Measurements from ENCODE around the gene COL26A1. TPM values are rescaled to one million over a fixed set of nuclear protein-coding genes. Genes with fewer than 3 reads are reported as not detected.

COL26A1 gene
- total and polyA plus RNA-seq, 2 of the 4 experiments (the other 2 are of a cell fraction) = not detected

DNA sequence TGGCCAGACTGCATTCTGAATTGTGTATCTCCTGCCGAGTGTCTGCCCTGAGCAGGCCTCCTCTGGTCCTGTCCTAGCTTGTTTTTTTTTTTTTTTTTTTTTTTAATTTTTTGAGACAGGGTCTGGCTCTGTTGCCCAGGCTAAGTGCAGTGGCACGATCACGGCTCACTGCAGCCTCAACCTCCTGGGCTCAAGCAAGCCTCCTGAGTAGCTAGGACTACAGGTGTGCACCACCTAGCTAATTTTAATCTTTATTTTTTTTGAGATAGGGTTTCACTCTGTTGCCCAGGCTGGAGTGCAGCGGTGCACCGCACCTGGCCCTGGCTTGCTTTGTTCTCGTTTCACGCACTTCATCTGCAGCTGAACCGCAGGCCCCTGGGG lies 23.5 kb downstream of the COL26A1 start:
- Histone ChIP-seq H3K14ac (replicated peaks; ENCODE audit: low read depth, low read length) (no peak overlapping the region), H4K20me1 (ENCODE audit: insufficient read depth, low read length) (no peaks in the 10 kb centered on the region), H3K4me3 (ENCODE audit: insufficient read depth, low read depth, low read length) (no peak overlapping the region), H3K4me1 (ENCODE audit: control insufficient read depth, insufficient read depth, low read length) (no peaks in the 10 kb centered on the region; the same call in 1 of the 2 replicates), H2BK120ac (ENCODE audit: low read depth, low read length) (no peak overlapping the region), H3K9me1 (ENCODE audit: insufficient read depth, low read length) (0 out of 2 replicates have a peak, but pooled peaks cover 3% of the 10 kb centered on the region), H4K91ac (ENCODE audit: insufficient read depth, low read depth, low read length) (no peak overlapping the region), H3K27me3 (ENCODE audit: control insufficient read depth, insufficient read depth, low read length) (peaks cover 34% of the 10 kb centered on the region), H2BK20ac (ENCODE audit: low read depth, low read length) (no peak overlapping the region), H3K18ac (ENCODE audit: low read depth, low read length) (no peak overlapping the region), H3K9me3 (ENCODE audit: control insufficient read depth, insufficient read depth, low read length) (peaks cover 2% of the 10 kb centered on the region; the same call in 1 of the 2 replicates), H3K4me2 (ENCODE audit: low read depth, low read length) (no peak overlapping the region), H3K56ac (ENCODE audit: extremely low read depth, insufficient read depth, low read length) (no peak overlapping the region), H4K5ac (ENCODE audit: low read depth, low read length) (no peak overlapping the region), H3K79me1 (ENCODE audit: low read depth in 1 of 2, low read length in 2 of 2) (no peaks in the 10 kb centered on the region), H3K23ac (ENCODE audit: low read depth, low read length) (no peak overlapping the region), H4K8ac (ENCODE audit: low read depth in 2 of 2, low read length in 2 of 2) (no peak overlapping the region), H2AFZ (replicated peaks; ENCODE audit: low read length, poor library complexity) (no peak overlapping the region), H2BK5ac (ENCODE audit: low read depth, low read length, poor library complexity, severe bottlenecking) (no peak overlapping the region), H3K9ac (ENCODE audit: low read depth, low read length) (no peak overlapping the region), H2AK9ac (replicated peaks; ENCODE audit: low read depth, low read length, poor library complexity) (no peak overlapping the region), H3K36me3 (ENCODE audit: control insufficient read depth, insufficient read depth, low read length) (no peaks in the 10 kb centered on the region), H3K27ac (ENCODE audit: insufficient read depth, low read length) (no peak overlapping the region), H3K4ac (ENCODE audit: low read depth, low read length) (no peak overlapping the region), H2BK15ac (ENCODE audit: low read depth, low read length) (no peak overlapping the region), H2AK5ac (ENCODE audit: low read depth, low read length) (no peak overlapping the region)
- 86% methylated on average over 4 of the region's 8 CpGs; no CpG with 5 or more reads in 1 of the 2 experiments for WGBS, 2 experiments (ENCODE audit: extremely low coverage in 2 of 2, insufficient read length in 1 of 2)
- in situ Hi-C loops (cut with MboI; ENCODE audit: low sequenced_read_pairs) = no loop called here
- no TSS peak for BruUV-seq (replicated peaks)
- DNase-seq (no peak), ATAC-seq (ENCODE audit: low read depth) (no peak)
- TF ChIP-seq CHD1 (IDR thresholded peaks at IDR 0.05; ENCODE audit: low read depth, low read length) = no peak
- no peak for TF ChIP-seq NFE2L2 (IDR thresholded peaks at IDR 0.05; ENCODE audit: low read depth, low read length)
- TF ChIP-seq, protein P1, sequence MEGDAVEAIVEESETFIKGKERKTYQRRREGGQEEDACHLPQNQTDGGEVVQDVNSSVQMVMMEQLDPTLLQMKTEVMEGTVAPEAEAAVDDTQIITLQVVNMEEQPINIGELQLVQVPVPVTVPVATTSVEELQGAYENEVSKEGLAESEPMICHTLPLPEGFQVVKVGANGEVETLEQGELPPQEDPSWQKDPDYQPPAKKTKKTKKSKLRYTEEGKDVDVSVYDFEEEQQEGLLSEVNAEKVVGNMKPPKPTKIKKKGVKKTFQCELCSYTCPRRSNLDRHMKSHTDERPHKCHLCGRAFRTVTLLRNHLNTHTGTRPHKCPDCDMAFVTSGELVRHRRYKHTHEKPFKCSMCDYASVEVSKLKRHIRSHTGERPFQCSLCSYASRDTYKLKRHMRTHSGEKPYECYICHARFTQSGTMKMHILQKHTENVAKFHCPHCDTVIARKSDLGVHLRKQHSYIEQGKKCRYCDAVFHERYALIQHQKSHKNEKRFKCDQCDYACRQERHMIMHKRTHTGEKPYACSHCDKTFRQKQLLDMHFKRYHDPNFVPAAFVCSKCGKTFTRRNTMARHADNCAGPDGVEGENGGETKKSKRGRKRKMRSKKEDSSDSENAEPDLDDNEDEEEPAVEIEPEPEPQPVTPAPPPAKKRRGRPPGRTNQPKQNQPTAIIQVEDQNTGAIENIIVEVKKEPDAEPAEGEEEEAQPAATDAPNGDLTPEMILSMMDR (conservative IDR thresholded peaks at IDR 0.05; ENCODE audit: low read depth, low read length) = no peak
- no peak for TF ChIP-seq RFX5 (IDR thresholded peaks at IDR 0.05; ENCODE audit: low read depth, low read length)
- no peak for TF ChIP-seq POLR2A (IDR thresholded peaks at IDR 0.05; ENCODE audit: low read depth, low read length)
- no peak for TF ChIP-seq RAD21 (IDR thresholded peaks at IDR 0.05; ENCODE audit: low read length)
- no peak for TF ChIP-seq MAZ (IDR thresholded peaks at IDR 0.05; ENCODE audit: borderline replicate concordance, low read depth, low read length)
- TF ChIP-seq RCOR1 (IDR thresholded peaks at IDR 0.05; ENCODE audit: insufficient replicate concordance, low read length) = no peak
- TF ChIP-seq, protein P2, sequence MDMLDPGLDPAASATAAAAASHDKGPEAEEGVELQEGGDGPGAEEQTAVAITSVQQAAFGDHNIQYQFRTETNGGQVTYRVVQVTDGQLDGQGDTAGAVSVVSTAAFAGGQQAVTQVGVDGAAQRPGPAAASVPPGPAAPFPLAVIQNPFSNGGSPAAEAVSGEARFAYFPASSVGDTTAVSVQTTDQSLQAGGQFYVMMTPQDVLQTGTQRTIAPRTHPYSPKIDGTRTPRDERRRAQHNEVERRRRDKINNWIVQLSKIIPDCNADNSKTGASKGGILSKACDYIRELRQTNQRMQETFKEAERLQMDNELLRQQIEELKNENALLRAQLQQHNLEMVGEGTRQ (IDR thresholded peaks at IDR 0.05; ENCODE audit: low read depth, low read length) = no peak
- TF ChIP-seq FOS (IDR thresholded peaks at IDR 0.05; ENCODE audit: low read depth, low read length) = no peak
- TF ChIP-seq, protein P3, sequence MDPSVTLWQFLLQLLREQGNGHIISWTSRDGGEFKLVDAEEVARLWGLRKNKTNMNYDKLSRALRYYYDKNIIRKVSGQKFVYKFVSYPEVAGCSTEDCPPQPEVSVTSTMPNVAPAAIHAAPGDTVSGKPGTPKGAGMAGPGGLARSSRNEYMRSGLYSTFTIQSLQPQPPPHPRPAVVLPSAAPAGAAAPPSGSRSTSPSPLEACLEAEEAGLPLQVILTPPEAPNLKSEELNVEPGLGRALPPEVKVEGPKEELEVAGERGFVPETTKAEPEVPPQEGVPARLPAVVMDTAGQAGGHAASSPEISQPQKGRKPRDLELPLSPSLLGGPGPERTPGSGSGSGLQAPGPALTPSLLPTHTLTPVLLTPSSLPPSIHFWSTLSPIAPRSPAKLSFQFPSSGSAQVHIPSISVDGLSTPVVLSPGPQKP (IDR thresholded peaks at IDR 0.05; ENCODE audit: borderline replicate concordance, low read depth, low read length) = no peak
- TF ChIP-seq SMC3 (IDR thresholded peaks at IDR 0.05; ENCODE audit: low read depth, low read length) = no peak
- no peak for TF ChIP-seq MAFK (IDR thresholded peaks at IDR 0.05; ENCODE audit: low read depth, low read length)
- CTCF ChIA-PET = no interaction called here
- dilution Hi-C loops (cut with HindIII; ENCODE audit: low sequenced_read_pairs, unreplicated experiment) = no loop called here
- POLR2A ChIA-PET (ENCODE audit: unreplicated experiment) = no interaction called here
- intact Hi-C loops (cut with micrococcal nuclease) = no loop called here
